ENCODE results near the gene TTYH1. TPM values are rescaled to one million over a fixed set of nuclear protein-coding genes. Genes with fewer than 3 reads are reported as not detected.

TTYH1 gene
- total RNA-seq, 2 donors from 2014 or later = 0.47 to 2.4 TPM

GRCh38 chr19:54451331-54451871 is 36.1 kb downstream of the TTYH1 start:
- Histone ChIP-seq H3K4me3 (no peak overlapping the region), H3K4me1 (peaks cover 11% of the 10 kb centered on the region), H3K36me3 (peaks cover 41% of the 10 kb centered on the region), H3K27me3 (no peaks in the 10 kb centered on the region), H3K9ac (ENCODE audit: low read depth in 2 of 2, low read length in 2 of 2) (peak overlapping the region in 1 of 2 donors; percentile 38), H3K9me3 (no peaks in the 10 kb centered on the region), H3K27ac (no peak overlapping the region)
- intact Hi-C loops (cut with DNase I) = no loop called here
- no peak for DNase-seq
- no peak for TF ChIP-seq CTCF (IDR thresholded peaks at IDR 0.05)

- no peak for DNase-seq
- Histone ChIP-seq H3K4me1 (peaks cover 10% of the 10 kb centered on the region), H3K9me3 (no peaks in the 10 kb centered on the region), H3K36me3 (peaks cover 47% of the 10 kb centered on the region), H3K27ac (no peak overlapping the region), H3K27me3 (no peaks in the 10 kb centered on the region), H3K9ac (ENCODE audit: low read depth in 2 of 2, low read length in 2 of 2) (peak overlapping the region in 1 of 2 donors; percentile 38), H3K4me3 (no peak overlapping the region)
- intact Hi-C loops (cut with DNase I) = no loop called here
- TF ChIP-seq CTCF (IDR thresholded peaks at IDR 0.05) = no peak
Observed at GRCh38 chr19:54451997-54452396, 36.7 kb downstream of the TTYH1 start.

GRCh38 chr19:54452626-54453025 is 37.4 kb downstream of the TTYH1 start:
- DNase-seq = no peak
- Histone ChIP-seq H3K27ac (no peak overlapping the region), H3K36me3 (peaks cover 48% of the 10 kb centered on the region), H3K9ac (ENCODE audit: low read depth in 2 of 2, low read length in 2 of 2) (no peak overlapping the region), H3K4me1 (peaks cover 5% of the 10 kb centered on the region), H3K9me3 (no peaks in the 10 kb centered on the region), H3K4me3 (no peak overlapping the region), H3K27me3 (no peaks in the 10 kb centered on the region)
- TF ChIP-seq CTCF (IDR thresholded peaks at IDR 0.05) = no peak
- intact Hi-C loops (cut with DNase I) = no loop called here

- Histone ChIP-seq H3K4me3 (no peak overlapping the region), H3K4me1 (peaks cover 5% of the 10 kb centered on the region), H3K9ac (ENCODE audit: low read depth in 2 of 2, low read length in 2 of 2) (no peak overlapping the region), H3K27me3 (no peaks in the 10 kb centered on the region), H3K36me3 (peaks cover 48% of the 10 kb centered on the region), H3K27ac (no peak overlapping the region), H3K9me3 (no peaks in the 10 kb centered on the region)
- DNase-seq = no peak
- intact Hi-C loops (cut with DNase I) = no loop called here
- TF ChIP-seq CTCF (IDR thresholded peaks at IDR 0.05) = no peak
Observed at GRCh38 chr19:54453921-54454780, 38.9 kb downstream of the TTYH1 start.

GRCh38 chr19:54454781-54455675 is 39.8 kb downstream of the TTYH1 start:
- Histone ChIP-seq H3K9ac (ENCODE audit: low read depth in 2 of 2, low read length in 2 of 2) (no peak overlapping the region), H3K36me3 (peaks cover 48% of the 10 kb centered on the region), H3K4me3 (no peak overlapping the region), H3K27me3 (no peaks in the 10 kb centered on the region), H3K4me1 (peaks cover 5% of the 10 kb centered on the region), H3K27ac (no peak overlapping the region), H3K9me3 (no peaks in the 10 kb centered on the region)
- intact Hi-C loops (cut with DNase I) = no loop called here
- no peak for DNase-seq
- no peak for TF ChIP-seq CTCF (IDR thresholded peaks at IDR 0.05)

Measured in colonic mucosa (tissue), 4 donors.